Vagina (tissue), 2 donors: ENCODE results near the gene UPP2.

Experiments used
- POLR2A ChIP-seq, 2 donors: fragments of 450-650 bp; IDR thresholded peaks; one replicate each; pipeline ENCODE4 v1.6.1; 2017; ENCODE audit warnings: antibody characterized with exemption in 2 of 2, mild to moderate bottlenecking in 2 of 2, moderate library complexity in 2 of 2
- TF ChIP-seq, protein P1 (sequence below), 3 experiments: fragments of 450-650 bp in 2 of 3; fragments of 200-600 bp in 1 of 3; sonication (generic) in 1 of 3; IDR thresholded peaks; one replicate each; pipeline ENCODE4 v1.5.1; 2017 to 2019; ENCODE audit warnings: antibody characterized with exemption in 3 of 3, mild to moderate bottlenecking in 2 of 3, moderate library complexity in 2 of 3

DNA sequence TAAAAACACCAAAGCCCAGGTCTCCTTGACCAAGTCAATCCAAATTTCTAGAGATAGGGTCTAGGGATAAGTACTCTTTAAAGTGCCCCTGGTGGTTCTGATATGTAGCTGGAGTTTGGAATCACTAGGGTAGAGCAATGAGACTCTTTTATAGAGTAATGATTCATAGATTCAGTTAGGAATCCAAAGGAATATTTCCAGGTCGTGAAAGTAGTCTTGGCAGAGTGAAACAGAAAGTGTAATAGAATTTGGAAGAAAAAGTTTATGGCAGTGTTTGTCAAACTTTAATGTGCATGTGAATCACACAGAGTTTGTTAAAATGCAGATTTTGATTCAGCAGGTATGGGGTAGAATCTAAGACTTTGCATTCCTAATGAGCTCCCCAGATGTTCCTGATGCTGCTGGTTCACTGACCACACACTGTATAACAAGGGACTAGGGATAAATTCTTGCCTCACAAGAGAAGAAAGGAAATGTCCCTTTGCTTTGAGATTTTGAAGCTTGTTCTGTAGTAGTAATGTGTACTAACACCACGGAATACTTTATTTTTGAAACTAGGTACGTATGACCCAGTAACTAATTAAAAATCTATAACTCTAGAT, 1.8 kb downstream of the UPP2 start:
- TF ChIP-seq, protein P1, sequence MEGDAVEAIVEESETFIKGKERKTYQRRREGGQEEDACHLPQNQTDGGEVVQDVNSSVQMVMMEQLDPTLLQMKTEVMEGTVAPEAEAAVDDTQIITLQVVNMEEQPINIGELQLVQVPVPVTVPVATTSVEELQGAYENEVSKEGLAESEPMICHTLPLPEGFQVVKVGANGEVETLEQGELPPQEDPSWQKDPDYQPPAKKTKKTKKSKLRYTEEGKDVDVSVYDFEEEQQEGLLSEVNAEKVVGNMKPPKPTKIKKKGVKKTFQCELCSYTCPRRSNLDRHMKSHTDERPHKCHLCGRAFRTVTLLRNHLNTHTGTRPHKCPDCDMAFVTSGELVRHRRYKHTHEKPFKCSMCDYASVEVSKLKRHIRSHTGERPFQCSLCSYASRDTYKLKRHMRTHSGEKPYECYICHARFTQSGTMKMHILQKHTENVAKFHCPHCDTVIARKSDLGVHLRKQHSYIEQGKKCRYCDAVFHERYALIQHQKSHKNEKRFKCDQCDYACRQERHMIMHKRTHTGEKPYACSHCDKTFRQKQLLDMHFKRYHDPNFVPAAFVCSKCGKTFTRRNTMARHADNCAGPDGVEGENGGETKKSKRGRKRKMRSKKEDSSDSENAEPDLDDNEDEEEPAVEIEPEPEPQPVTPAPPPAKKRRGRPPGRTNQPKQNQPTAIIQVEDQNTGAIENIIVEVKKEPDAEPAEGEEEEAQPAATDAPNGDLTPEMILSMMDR (IDR thresholded peaks at IDR 0.05) = peak in 1 of 3 experiments; percentile 7
- no peak for TF ChIP-seq POLR2A (IDR thresholded peaks at IDR 0.05)
